Fibroblast of pulmonary artery (primary cell): ENCODE data around the gene PHETA1.

Source experiments
- DNase-seq: peaks from one replicate; pipeline ENCODE4 v3.0.0-alpha.2; 2010; ENCODE audit warnings: low read depth
- H3K4me3 ChIP-seq: replicated peaks from 2 replicates; pipeline ENCODE4 v1.5.1; 2011; ENCODE audit warnings: low read depth, mild to moderate bottlenecking, control low read depth, low read length, moderate library complexity
- CTCF ChIP-seq: IDR thresholded peaks from 2 replicates; pipeline ENCODE4 v1.5.1; 2011; ENCODE audit warnings: mild to moderate bottlenecking, control low read depth, low read length, inconsistent platforms; ENCODE audit errors: missing control alignments

The PHETA1 gene

GRCh38 chr12:111394480-111394879 lies 25.6 kb upstream of the PHETA1 start:
- no peak overlapping the region for H3K4me3 ChIP-seq
- no peak for TF ChIP-seq CTCF
- DNase-seq, result no peak

- H3K4me3 ChIP-seq, result no peak overlapping the region
- no peak for TF ChIP-seq CTCF
- no peak for DNase-seq
Measured at GRCh38 chr12:111393700-111394300, 24.9 kb upstream of the PHETA1 start.

- H3K4me3 ChIP-seq, result no peak overlapping the region
- DNase-seq, result no peak
- no peak for TF ChIP-seq CTCF
Measured at GRCh38 chr12:111390910-111391309, 22.0 kb upstream of the PHETA1 start.

- DNase-seq, result no peak
- TF ChIP-seq CTCF, result no peak
Measured at GRCh38 chr12:111389635-111390034, 20.7 kb upstream of the PHETA1 start.

GRCh38 chr12:111387747-111388323 lies 18.9 kb upstream of the PHETA1 start:
- no peak overlapping the region for H3K4me3 ChIP-seq
- no peak for TF ChIP-seq CTCF
- no peak for DNase-seq

More at GRCh38 chr12:111389635-111390034, 20.7 kb upstream of the PHETA1 start:
- H3K4me3 ChIP-seq, result no peak overlapping the region

GRCh38 chr12:111386885-111387284 lies 18.0 kb upstream of the PHETA1 start:
- TF ChIP-seq CTCF, result no peak
- H3K4me3 ChIP-seq, result no peak overlapping the region
- DNase-seq, result no peak

GRCh38 chr12:111384596-111384995 lies 15.7 kb upstream of the PHETA1 start:
- no peak for TF ChIP-seq CTCF
- no peak for DNase-seq
- no peak overlapping the region for H3K4me3 ChIP-seq
